Fibroblast of skin of left biceps (primary cell): Measurements from ENCODE around the gene MTG1.
A peak's percentile ranks its signal among the peaks of the same experiment; 100 is the strongest.
"Not testable (repeated sequence)": the region's sequence is repeated elsewhere in the genome, so short reads cannot be mapped to it uniquely, and the experiment has no call there.

Experiments used
- DNase-seq, 2 experiments: peaks; one replicate each; pipeline ENCODE4 v3.0.0-alpha.2; 2013; ENCODE audit warnings: low read depth in 2 of 2

The MTG1 gene

GRCh38 chr10:133378251-133379096, 15.5 kb upstream of the MTG1 start:
- DNase-seq = peak in 1 of 2 experiments; percentile 4

- peak in 1 of 2 experiments; percentile 6 for DNase-seq
Observed at GRCh38 chr10:133379152-133379800, 14.7 kb upstream of the MTG1 start, which contains the start of gene PAOX. PAOX (plus strand) TSS chr10:133379262; CDS start chr10:133379317, 55 bp downstream.

GRCh38 chr10:133379801-133380666, 13.9 kb upstream of the MTG1 start:
- DNase-seq = no peak

- DNase-seq = no peak
Observed at GRCh38 chr10:133381036-133381435, 12.9 kb upstream of the MTG1 start.

- no peak for DNase-seq
Observed at GRCh38 chr10:133383551-133383950, 10.4 kb upstream of the MTG1 start.

- no peak for DNase-seq
Observed at GRCh38 chr10:133384071-133384470, 9.9 kb upstream of the MTG1 start.

GRCh38 chr10:133385214-133385613, 8.7 kb upstream of the MTG1 start:
- no peak for DNase-seq

GRCh38 chr10:133386951-133387350, 7.0 kb upstream of the MTG1 start:
- not testable (repeated sequence) for DNase-seq

- no peak for DNase-seq
Observed at GRCh38 chr10:133388236-133388972, 5.6 kb upstream of the MTG1 start.

GRCh38 chr10:133388973-133389818, 4.8 kb upstream of the MTG1 start:
- DNase-seq = no peak

GRCh38 chr10:133390597-133391248, 3.2 kb upstream of the MTG1 start:
- no peak for DNase-seq

- no peak for DNase-seq
Observed at GRCh38 chr10:133391249-133391635, 2.7 kb upstream of the MTG1 start.

GRCh38 chr10:133391761-133392518, 2.0 kb upstream of the MTG1 start:
- no peak for DNase-seq

- DNase-seq = no peak
Observed at GRCh38 chr10:133393401-133394063, 425 bp upstream of the MTG1 start.

GRCh38 chr10:133394801-133395221, 854 bp downstream of the MTG1 start:
- DNase-seq = no peak

- DNase-seq = no peak
Observed at GRCh38 chr10:133396035-133396624, 2.2 kb downstream of the MTG1 start.

GRCh38 chr10:133397938-133398337, 4.0 kb downstream of the MTG1 start:
- DNase-seq = no peak

- DNase-seq = no peak
Observed at GRCh38 chr10:133399123-133399601, 5.2 kb downstream of the MTG1 start.
